HG02885 (cell line): ENCODE measurements around the gene CNOT11.
"Not testable (repeated sequence)": the region's sequence is repeated elsewhere in the genome, so short reads cannot be mapped to it uniquely, and the experiment has no call there.

Source experiments
- ATAC-seq: cut with Tn5 transposase; IDR thresholded peaks from one replicate; pipeline ENCODE4 v1.9.1; 2021; ENCODE audit warnings: mild to moderate bottlenecking; ENCODE audit not compliant: unreplicated experiment, poor library complexity

CNOT11 gene

DNA sequence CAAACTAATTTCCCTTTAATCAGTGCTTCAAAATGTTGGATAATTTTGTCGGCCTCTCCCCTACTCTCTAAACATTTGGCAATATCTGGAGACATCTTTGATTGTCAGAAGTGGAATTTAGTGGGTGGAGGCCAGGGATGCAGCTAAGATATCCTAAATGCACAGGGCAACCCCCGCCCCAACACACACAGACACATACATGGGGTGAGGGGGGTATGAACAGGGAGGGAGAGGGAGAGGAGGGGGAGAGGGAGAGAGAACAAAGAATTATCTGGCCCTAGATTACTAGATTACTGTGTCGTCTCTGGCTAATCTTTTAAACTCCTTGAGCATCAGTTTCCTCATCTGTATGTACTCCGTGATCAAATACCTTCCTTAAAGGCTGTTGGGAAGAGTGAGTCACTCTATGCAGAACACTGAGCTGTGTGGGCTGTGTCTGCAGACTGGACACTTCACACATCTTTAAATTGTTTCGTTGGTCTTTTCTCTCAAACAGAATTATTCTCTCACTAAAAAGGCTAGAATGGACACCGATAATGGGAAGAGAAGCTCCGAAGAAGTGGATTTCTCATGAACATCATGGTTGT, 52.9 kb downstream of the CNOT11 start:
- no peak for ATAC-seq

DNA sequence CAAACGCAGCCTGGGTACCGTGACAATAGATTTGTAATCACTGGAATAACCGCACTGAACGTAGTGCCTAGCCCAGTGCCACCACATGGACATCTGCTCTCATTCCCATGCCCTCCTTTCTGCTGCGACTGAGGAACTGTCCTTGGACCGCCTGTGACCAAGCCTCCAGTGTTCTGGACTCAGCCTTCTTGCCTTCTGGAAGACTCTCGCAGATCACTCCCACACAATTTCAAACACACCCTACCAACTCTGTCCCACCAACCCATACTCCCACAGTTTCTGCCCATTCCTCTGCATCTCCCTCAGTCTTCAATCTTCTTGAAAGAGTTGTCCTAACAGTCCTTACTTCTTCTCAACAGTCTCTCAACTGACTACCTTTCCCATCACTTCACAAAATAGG, 53.7 kb downstream of the CNOT11 start:
- ATAC-seq = peak; percentile 7

DNA sequence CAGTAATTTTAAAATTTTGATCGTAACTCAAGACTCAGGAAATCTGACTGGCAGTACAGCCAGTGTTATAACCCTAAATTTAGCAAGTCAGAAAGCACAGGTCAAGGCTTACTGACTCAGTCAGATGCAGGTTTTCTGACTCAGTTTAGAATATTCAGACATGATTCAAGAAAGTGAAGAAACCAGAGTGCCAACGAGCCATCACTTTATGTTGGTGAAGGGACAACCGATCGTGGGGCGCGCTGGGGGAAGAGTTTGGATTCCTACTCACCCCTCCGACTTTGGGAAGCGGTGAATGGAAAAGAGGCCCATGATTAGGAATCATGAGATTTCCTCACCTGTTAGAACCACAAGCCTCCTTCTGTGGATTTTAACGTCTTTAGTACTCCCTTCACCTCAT, 54.8 kb downstream of the CNOT11 start:
- ATAC-seq = no peak

DNA sequence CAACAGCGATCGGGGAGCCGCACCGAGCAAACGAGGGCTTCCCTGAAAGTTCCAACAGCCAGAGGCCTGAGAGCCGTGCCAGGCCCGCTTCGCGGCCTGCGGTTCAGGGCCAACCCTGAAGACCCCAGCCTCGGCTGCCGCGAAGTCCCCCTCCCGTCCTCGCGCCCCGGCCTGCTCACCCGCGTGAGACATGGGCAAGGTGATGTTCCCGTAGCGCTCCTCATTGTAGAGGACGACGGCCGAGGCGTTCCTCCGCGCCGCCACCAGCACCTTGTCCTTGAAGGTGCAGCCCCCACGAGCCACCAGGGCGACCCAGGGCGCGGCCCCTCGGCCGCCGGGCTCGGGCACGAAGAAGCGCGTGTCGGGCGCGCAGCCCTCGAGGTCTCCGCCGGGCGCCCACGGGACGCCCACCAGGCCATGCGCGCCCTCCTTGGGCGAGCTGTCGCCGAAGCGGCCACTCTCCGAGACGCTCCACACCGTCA, 55.3 kb downstream of the CNOT11 start:
- peak; percentile 12 for ATAC-seq

DNA sequence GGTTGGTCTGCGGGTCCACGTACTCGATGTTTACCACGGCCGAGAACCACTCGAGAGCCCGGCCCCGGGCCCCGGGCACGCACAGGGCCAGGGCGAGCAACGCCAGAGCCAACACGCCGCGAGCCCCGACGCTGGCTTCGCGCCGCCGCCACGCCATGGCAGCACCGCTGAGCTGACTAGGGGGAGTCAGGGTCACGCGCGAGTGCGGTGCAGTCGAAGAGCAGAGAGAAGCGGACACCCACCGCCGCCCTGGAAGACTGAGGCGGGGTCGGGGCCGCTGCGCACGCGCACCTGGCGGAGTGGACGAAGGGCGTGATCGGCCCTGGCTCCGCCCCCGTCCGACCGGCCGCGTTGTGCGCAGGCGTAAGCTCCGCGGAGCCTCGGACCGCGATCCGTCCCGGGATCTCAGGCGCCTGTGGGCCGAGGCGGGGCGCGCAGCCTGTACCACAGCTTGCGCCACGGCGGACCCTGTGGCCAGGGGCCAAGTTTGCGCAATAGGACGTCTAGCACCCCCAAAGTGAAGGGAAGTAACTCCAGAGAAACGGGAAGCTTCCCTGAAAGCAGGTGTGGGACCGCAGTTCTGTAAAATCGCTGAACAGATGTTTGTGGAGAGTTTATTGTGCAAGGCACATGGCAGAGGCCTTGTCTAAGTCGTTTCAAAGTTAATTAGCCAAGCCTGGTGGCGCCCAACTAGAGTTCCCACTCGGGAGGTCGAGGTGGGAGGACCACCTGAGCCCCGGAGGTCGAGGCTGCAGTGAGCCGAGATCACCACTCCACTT, 55.9 kb downstream of the CNOT11 start, which contains the start of gene RNF149:
Gene RNF149 (minus strand): TSS at position 270 of the 779 bp plus-strand sequence. CDS start 113 bp downstream, at position 157.
- peak; percentile 70 for ATAC-seq

DNA sequence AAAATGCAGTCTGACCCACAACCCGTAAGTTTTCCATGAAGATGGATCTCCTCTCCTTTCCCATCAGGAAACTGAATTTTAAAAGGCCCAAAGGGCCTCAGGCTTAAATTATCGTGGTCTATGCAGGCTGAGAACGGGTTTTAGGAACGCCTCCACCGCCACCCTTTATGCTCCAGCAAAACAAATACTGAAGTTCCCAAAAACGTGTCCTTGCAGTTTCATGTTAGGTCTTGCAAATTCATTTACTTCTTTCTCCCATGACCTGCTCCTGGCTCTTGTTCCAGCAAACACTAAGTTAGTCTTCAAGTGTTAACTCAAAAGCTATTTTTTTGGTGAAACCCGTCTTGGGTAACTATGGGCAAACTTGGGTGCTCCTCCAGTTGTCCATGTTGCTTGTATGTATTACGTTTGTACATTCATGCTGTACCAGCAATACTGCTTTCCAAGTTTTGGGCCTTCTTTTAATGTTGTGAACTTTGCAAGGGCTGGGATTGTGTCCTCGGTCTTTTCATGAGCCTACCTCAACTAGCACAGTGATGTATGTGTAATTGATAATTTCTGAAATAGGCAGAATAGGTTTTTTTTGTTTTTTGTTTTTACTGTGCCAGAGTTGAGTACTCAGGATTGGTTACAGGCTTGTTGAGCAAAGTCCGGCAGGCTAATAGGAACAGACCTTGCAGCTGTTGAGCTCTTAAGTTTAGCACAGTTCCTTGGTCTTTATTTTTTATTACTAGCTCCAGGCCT, 57.6 kb downstream of the CNOT11 start:
- no peak for ATAC-seq

DNA sequence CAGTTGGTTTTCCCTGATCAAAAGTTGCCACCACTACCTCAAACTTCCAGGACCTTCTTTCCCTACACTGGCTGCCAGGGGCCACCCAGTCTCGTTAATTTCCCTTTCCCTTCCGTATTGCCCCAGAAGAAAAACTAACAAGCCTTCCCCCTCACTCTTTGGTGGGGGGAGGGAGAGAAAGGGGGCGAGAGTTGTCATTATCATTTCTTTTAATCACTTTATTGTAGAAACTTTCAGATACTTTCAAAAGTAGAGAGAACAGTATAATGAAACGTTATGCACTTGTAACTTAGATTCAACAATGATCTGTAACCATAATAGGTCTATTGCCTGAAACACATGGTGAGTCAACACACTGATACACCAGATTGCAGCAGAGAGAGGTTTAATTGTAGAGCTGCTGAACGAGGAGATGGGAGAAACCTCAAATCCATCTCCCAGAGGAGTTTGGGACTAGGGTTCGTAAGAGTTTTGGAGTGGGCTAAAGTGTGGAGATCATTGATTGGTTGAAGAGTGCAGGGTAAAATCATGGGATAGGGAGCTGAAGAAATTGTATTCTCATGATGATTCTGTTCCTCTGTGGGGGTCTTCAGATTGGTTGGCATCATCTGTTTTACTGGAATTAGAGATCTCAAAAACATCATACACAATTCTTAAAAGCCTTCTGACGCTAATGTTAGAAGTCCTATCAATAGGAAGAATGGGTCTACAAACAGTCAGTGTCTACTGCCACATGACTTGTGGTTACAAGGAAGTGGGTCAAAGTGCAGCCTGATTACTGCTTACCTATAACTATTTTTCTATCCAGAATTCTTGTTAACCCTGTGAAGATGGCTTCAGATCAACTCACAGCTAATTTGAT, 58.4 kb downstream of the CNOT11 start:
- ATAC-seq = no peak

DNA sequence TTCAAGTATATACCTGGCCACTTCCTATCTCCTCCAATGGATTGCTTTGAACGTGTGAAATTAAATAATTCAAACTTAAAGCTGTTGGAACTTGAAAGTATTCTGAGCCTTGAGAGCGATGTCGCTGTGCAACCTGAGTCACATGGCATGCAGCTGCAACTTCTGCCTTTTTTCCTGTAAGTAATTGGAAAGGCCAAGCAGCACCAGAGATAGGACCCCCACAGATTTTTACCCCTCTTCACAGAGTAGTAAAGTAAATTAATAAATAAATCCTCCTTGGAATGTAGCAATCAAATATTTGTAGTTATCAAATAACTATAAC, 59.0 kb downstream of the CNOT11 start:
- ATAC-seq = no peak

DNA sequence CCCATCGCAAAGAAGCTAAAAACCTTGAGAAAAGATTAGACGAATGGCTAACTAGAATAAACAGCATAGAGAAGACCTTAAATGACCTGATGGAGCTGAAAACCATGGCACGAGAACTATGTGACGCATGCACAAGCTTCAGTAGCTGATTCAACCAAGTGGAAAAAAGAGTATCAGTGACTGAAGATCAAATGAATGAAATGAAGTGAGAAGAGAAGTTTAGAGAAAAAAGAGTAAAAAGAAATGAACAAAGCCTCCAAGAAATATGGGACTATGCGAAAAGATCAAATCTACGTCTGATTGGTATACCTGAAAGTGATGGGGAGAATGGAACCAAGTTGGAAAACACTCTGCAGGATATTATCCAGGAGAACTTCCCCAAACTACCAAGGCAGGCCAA, 63.9 kb downstream of the CNOT11 start:
- ATAC-seq = not testable (repeated sequence)
